Lower leg skin (tissue), 3 donors: Measurements from ENCODE around the gene RASD2.

Source experiments
- POLR2A ChIP-seq, 2 donors: fragments of 450-650 bp; IDR thresholded peaks; one replicate each; pipeline ENCODE4 v1.6.1; 2016 to 2017; ENCODE audit warnings: antibody characterized with exemption in 2 of 2, mild to moderate bottlenecking in 1 of 2, moderate library complexity in 1 of 2
- TF ChIP-seq, protein P1 (sequence below), 3 donors: fragments of 450-650 bp; IDR thresholded peaks; one replicate each; pipeline ENCODE4 v1.5.1; 2016; ENCODE audit warnings: antibody characterized with exemption in 3 of 3, mild to moderate bottlenecking in 3 of 3, moderate library complexity in 2 of 3

GRCh38 chr22:35524966-35525686, 15.5 kb upstream of the RASD2 start:
- TF ChIP-seq POLR2A (IDR thresholded peaks at IDR 0.05), result no peak
- TF ChIP-seq, protein P1, sequence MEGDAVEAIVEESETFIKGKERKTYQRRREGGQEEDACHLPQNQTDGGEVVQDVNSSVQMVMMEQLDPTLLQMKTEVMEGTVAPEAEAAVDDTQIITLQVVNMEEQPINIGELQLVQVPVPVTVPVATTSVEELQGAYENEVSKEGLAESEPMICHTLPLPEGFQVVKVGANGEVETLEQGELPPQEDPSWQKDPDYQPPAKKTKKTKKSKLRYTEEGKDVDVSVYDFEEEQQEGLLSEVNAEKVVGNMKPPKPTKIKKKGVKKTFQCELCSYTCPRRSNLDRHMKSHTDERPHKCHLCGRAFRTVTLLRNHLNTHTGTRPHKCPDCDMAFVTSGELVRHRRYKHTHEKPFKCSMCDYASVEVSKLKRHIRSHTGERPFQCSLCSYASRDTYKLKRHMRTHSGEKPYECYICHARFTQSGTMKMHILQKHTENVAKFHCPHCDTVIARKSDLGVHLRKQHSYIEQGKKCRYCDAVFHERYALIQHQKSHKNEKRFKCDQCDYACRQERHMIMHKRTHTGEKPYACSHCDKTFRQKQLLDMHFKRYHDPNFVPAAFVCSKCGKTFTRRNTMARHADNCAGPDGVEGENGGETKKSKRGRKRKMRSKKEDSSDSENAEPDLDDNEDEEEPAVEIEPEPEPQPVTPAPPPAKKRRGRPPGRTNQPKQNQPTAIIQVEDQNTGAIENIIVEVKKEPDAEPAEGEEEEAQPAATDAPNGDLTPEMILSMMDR (IDR thresholded peaks at IDR 0.05), result no peak
